ENCODE measurements around the gene ELF2. TPM values are rescaled to one million over a fixed set of nuclear protein-coding genes. Genes with fewer than 3 reads are reported as not detected.

The ELF2 gene
- total RNA-seq, 4 donors from 2014 or later, result 37.1 to 54.9 (median 44.7) TPM

DNA sequence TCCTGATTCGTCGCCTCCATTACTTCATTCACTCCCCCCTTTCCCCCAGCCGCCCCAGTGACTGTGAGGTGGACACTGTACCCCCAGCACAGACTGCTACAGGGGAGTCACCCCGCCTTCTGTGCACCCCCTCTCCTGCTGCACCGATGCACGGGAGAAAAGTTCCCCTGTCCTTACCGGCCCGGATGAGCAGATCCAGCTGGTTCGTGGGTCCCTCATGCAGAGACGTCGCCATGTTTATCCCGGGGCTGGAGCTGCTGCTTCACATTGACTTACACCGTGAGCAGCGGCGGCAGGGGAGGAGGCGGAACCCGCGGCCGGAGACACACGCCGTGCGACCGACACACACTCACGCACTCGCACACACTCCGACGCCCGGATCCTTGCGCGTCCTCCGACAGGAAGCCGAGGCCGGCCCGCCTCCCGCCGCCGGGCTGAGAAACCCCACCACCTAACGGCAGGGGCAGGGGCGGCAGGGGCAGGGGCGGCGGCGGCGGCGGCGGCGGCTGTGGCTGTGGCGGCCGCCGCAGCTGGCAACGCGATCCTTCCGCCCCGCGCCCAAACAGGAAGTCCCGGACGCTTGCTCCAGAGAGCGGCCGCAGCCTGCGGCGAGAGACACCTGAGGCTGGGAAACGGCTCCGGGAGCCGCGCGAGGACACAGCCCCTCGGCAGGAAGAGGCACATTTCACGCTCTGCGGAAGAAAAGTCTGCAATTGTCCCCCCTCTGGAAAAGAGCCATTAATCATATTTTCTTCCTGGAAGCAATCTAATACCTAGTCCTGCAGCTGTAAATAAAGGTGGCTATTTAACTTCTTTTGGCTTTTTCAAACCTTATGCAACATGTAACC is 92.8 kb downstream of the ELF2 start:
- H3K4me3 ChIP-seq (ENCODE audit: low read depth, poor library complexity, severe bottlenecking), result peak overlapping the region; percentile 82
- intact Hi-C loops (cut with DNase I; ENCODE audit: low total_unique reads), result loop anchor here (10.0 kb wide), 1 partner anchor 91 kb away; the partner anchor contains the start of gene ELF2
- 0% methylated on average over 26 to 36 of the region's 68 CpGs for WGBS, 2 donors
- TF ChIP-seq, protein P1, sequence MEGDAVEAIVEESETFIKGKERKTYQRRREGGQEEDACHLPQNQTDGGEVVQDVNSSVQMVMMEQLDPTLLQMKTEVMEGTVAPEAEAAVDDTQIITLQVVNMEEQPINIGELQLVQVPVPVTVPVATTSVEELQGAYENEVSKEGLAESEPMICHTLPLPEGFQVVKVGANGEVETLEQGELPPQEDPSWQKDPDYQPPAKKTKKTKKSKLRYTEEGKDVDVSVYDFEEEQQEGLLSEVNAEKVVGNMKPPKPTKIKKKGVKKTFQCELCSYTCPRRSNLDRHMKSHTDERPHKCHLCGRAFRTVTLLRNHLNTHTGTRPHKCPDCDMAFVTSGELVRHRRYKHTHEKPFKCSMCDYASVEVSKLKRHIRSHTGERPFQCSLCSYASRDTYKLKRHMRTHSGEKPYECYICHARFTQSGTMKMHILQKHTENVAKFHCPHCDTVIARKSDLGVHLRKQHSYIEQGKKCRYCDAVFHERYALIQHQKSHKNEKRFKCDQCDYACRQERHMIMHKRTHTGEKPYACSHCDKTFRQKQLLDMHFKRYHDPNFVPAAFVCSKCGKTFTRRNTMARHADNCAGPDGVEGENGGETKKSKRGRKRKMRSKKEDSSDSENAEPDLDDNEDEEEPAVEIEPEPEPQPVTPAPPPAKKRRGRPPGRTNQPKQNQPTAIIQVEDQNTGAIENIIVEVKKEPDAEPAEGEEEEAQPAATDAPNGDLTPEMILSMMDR (IDR thresholded peaks at IDR 0.05), result no peak
- TF ChIP-seq POLR2A (IDR thresholded peaks at IDR 0.05), result no peak
- peak; percentile 83 to 96 for DNase-seq (ENCODE audit: low spot score in 2 of 2)

DNA sequence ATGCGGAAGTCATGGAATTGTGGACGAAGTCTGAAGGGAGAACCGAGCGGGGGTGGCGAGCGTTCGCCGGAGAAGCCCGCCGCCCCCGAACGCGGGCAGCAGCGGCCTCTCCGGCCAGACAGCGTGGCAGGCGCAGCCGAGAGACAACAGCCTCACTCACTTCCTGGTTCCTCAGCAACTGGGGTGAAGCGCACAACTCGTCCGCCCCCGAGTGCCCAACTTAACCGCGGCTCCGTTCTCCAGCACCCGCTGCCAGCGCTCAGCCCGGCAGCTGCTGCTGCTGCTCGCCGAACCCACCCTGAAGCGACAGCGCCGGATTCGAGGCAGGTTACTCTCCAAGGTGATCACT is 93.4 kb downstream of the ELF2 start:
- WGBS, 2 donors, result 0 to 1% methylated on average over 20 to 21 of the region's 34 CpGs
- intact Hi-C loops (cut with DNase I; ENCODE audit: low total_unique reads), result loop anchor here (10.0 kb wide), 1 partner anchor 91 kb away; the partner anchor contains the start of gene ELF2
- no peak for DNase-seq (ENCODE audit: low spot score in 2 of 2)
- TF ChIP-seq, protein P1 (IDR thresholded peaks at IDR 0.05), result no peak
- no peak for TF ChIP-seq POLR2A (IDR thresholded peaks at IDR 0.05)
- H3K4me3 ChIP-seq (ENCODE audit: low read depth, poor library complexity, severe bottlenecking), result peak overlapping the region; percentile 82

DNA sequence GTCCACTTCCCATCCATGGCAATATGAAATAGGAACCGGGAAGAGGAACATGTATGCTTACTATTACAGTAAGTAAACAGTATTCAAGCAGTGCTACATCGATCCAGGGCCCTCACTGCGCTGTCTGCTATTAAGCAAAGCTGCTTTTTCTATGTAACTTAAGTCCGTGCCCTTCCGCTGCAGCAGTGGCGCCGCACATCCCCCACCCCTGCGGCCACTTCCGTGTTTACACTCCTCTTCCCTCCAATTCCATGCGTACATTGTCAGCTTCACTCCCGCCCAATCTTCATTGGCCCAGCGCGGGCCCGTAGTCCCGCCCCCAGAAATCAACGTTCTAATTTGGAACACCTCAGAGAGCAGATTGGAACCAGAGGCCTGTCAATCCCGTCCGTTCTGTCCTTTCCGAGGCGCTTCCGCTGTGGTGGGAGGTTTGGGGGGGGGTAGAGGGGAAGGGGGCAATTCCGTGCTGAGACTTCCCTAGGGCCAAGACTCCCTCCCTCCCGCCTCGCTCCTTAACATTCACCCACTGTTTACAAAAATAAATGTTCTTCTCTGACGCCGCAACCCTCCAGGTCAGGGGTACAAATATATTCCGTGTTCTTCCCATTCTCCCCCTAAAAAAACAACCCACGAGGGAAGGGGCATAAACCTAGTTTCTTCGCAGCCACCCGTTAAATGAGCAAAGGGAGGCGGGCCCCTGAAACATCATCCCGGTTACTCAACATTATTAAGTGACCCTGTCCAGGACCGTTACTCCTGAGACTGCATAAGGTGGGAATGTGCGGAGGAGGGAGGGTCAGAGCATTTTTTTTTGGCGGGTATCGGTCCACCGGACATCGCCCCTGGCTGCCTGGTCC is 94.0 kb downstream of the ELF2 start:
- peak overlapping the region; percentile 82 for H3K4me3 ChIP-seq (ENCODE audit: low read depth, poor library complexity, severe bottlenecking)
- intact Hi-C loops (cut with DNase I; ENCODE audit: low total_unique reads), result loop anchor here (10.0 kb wide), 1 partner anchor 92 kb away; the partner anchor contains the start of gene ELF2
- DNase-seq (ENCODE audit: low spot score in 2 of 2), result peak; percentile 98 to 99
- TF ChIP-seq POLR2A (IDR thresholded peaks at IDR 0.05), result no peak
- TF ChIP-seq, protein P1 (IDR thresholded peaks at IDR 0.05), result no peak
- 0 to 1% methylated on average over 38 of the region's 38 CpGs for WGBS, 2 donors

DNA sequence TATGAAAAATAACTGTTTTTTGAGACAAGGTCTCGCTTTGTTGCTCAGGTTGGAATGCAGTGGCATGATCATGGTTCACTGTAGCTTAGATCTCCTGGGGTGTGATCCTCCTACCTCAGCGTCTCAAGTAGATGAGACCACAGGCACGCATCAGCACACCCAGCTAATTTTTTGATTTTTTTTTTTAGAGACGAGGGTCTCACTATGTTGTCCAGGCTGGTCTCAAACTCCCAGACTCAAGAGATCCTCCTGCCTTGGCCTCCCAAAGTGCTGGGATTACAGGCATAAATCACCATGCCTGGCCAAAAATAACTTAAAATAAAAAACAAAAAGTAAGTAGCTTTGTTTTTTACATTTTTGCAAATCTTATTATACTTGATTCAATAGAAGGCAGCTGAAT is 98.1 kb downstream of the ELF2 start:
- intact Hi-C loops (cut with DNase I; ENCODE audit: low total_unique reads), result no loop called here
- WGBS, 2 donors, result 90 to 92% methylated on average over 4 of the region's 4 CpGs
- DNase-seq (ENCODE audit: low spot score in 2 of 2), result no peak
- TF ChIP-seq POLR2A (IDR thresholded peaks at IDR 0.05), result no peak
- TF ChIP-seq, protein P1 (IDR thresholded peaks at IDR 0.05), result no peak
- H3K4me3 ChIP-seq (ENCODE audit: low read depth, poor library complexity, severe bottlenecking), result no peak overlapping the region

DNA sequence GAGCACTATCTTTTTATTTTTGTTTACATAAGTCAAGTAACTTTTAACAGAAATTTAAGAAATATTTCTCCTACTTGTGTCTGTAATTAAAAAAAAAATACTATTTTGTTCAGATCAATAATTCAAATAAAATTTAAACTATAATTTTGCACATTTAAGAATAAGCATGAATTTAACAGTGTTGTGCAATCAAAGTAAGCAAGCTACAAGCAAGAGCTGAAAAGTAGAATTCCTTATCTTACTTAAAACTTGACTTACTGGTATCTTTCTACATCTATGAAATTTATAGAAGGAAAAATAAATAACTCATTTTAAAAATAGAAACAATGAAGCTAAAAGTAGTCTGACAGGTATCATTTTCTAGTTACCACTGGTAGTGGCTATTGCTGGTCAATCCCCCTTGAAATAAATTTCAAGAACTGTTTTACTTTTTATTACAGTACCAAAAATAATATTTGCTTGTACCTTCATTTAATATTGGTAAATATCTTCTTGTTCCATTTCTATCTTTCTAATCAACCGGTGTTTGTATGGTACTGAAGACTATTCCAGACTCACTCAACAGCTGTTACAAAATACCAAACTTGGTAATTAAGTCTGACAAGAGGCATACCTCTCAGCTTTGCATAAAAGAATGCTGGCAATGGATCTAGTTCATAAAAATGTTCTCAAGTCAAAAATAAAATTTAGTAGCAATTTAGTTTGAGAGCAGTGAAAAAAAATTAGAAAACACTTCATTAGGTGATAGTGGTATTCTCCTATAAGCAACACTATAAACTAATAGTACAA is 99.3 kb downstream of the ELF2 start:
- 30 to 47% methylated on average over 1 of the region's 1 CpG for WGBS, 2 donors
- intact Hi-C loops (cut with DNase I; ENCODE audit: low total_unique reads), result no loop called here
- H3K4me3 ChIP-seq (ENCODE audit: low read depth, poor library complexity, severe bottlenecking), result no peak overlapping the region
- DNase-seq (ENCODE audit: low spot score in 2 of 2), result no peak
- TF ChIP-seq POLR2A (IDR thresholded peaks at IDR 0.05), result no peak
- TF ChIP-seq, protein P1 (IDR thresholded peaks at IDR 0.05), result no peak

Measured in lower leg skin (tissue), 4 donors.